Skeletal muscle tissue (tissue), 5 donors: Measurements from ENCODE around the gene GNPTAB. TPM values are rescaled to one million over a fixed set of nuclear protein-coding genes. Genes with fewer than 3 reads are reported as not detected.

ENCODE experiments used
- H3K27ac ChIP-seq: one replicate; pipeline ENCODE4 v1.7.0; 2013; ENCODE audit warnings: mild to moderate bottlenecking, low read depth, low read length, inconsistent platforms
- H3K27me3 ChIP-seq, 3 donors: one replicate each; pipeline ENCODE4 v1.7.0; 2013; ENCODE audit warnings: low read length in 3 of 3; ENCODE audit not compliant: control insufficient read depth in 3 of 3, insufficient read depth in 3 of 3
- H3K36me3 ChIP-seq, 3 donors: one replicate each; pipeline ENCODE4 v1.7.0; 2013; ENCODE audit warnings: low read length in 3 of 3; ENCODE audit not compliant: control insufficient read depth in 3 of 3, insufficient read depth in 3 of 3
- H3K4me1 ChIP-seq, 3 donors: one replicate each; pipeline ENCODE4 v1.7.0; 2013; ENCODE audit warnings: low read length in 3 of 3, mild to moderate bottlenecking in 3 of 3; ENCODE audit not compliant: control insufficient read depth in 3 of 3, insufficient read depth in 3 of 3
- H3K4me3 ChIP-seq, 3 donors: one replicate each; pipeline ENCODE4 v1.7.0; 2013; ENCODE audit warnings: low read length in 3 of 3
- H3K9ac ChIP-seq, 3 donors: one replicate each; pipeline ENCODE4 v1.7.0; 2013; ENCODE audit warnings: low read length in 3 of 3, mild to moderate bottlenecking in 3 of 3, moderate library complexity in 2 of 3, low read depth in 1 of 3
- H3K9me3 ChIP-seq, 3 donors: one replicate each; pipeline ENCODE4 v1.7.0; 2013; ENCODE audit warnings: low read length in 3 of 3; ENCODE audit not compliant: control insufficient read depth in 3 of 3
- small RNA-seq: library from RNA; depleted of rRNA; stranded (forward); fragments of <200 nt; gene quantifications from one replicate; pipeline ENCODE3, GENCODE V24; 2014
- total RNA-seq: library from RNA; depleted of rRNA; stranded (reverse); fragments of >200 nt; gene quantifications from one replicate; pipeline ENCODE4 v1.2.3, GENCODE V29; 2014
- donor health status: Osteomylitis.

Gene GNPTAB
- total RNA-seq, 1 donor from 2014 or later = 10.4 TPM

- Histone ChIP-seq H3K36me3 (no peaks in the 10 kb centered on the region), H3K4me1 (peaks cover 20 to 26% (median 23%) of the 10 kb centered on the region in 3 donors), H3K27ac (peak overlapping the region; percentile 76), H3K4me3 (peak overlapping the region; percentile 84 to 86 (median 86)), H3K9ac (peak overlapping the region; percentile 66 to 95 (median 88)), H3K9me3 (no peaks in the 10 kb centered on the region), H3K27me3 (no peaks in the 10 kb centered on the region)
Measured at GRCh38 chr12:101696251-101697196, 134.2 kb downstream of the GNPTAB start.

DNA sequence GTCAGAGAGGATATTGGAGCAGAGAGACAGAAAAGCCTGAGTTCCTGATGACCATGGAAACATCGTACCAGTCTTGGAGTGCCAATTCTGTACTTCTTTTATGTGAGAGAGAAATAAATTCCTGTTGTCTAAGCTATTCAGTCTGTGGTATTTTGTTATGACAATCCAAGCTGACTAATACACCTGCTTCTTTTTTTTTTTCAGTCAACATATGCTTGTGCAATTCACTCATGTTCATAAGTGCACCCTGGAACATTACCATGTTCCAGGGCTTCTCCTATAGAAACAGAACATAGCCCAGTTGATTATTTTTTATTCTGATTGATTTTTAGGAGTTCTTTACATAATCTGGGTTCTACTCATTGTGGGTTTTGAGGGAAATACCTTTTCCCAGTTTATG lies 135.1 kb downstream of the GNPTAB start:
- H3K36me3 ChIP-seq = no peaks in the 10 kb centered on the region
- H3K4me3 ChIP-seq = no peak overlapping the region
- H3K27me3 ChIP-seq = no peaks in the 10 kb centered on the region
- H3K4me1 ChIP-seq = peaks cover 20 to 22% (median 21%) of the 10 kb centered on the region in 3 donors
- H3K27ac ChIP-seq = no peak overlapping the region
- H3K9me3 ChIP-seq = no peaks in the 10 kb centered on the region
- H3K9ac ChIP-seq = no peak overlapping the region

Small RNA genes within 50 kb of the gene (small RNA-seq; reads per million reads assigned to genes)
- gene RNA5SP368 (not detected), gene RNA5SP369 (not detected), gene RNU6-101P (not detected), gene RNU6-1183P (not detected), gene RNU6-172P (not detected), gene RNY1P16 (not detected)

Other genes starting within 250 kb of the GNPTAB start
- 2,201 TPM for gene MYBPC1, start 236.0 kb downstream of the GNPTAB start, total RNA-seq
- gene CHPT1, start 133.3 kb downstream of the GNPTAB start, total RNA-seq = 18.3 TPM
- not detected for gene SYCP3, start 91.5 kb downstream of the GNPTAB start, total RNA-seq
- 3.7 TPM for gene DRAM1, start 46.6 kb upstream of the GNPTAB start, total RNA-seq
- 40.7 TPM for gene WASHC3, start 231.0 kb upstream of the GNPTAB start, total RNA-seq